Tibial nerve (tissue), 4 donors: ENCODE measurements around the gene ANO10.

Experiments used
- CTCF ChIP-seq, 5 experiments: fragments of 200-600 bp in 3 of 5; fragments of 450-650 bp in 2 of 5; sonication (generic) in 3 of 5; IDR thresholded peaks; one replicate each; pipeline ENCODE4 v1.5.1; 2016 to 2019; ENCODE audit warnings: antibody characterized with exemption in 5 of 5, mild to moderate bottlenecking in 3 of 5, moderate library complexity in 2 of 5
- EP300 ChIP-seq, 2 donors: sonication (generic); formaldehyde crosslinking; IDR thresholded peaks; one replicate each; pipeline ENCODE4 v1.6.1; 2017; ENCODE audit warnings: antibody characterized with exemption in 2 of 2, mild to moderate bottlenecking in 1 of 2
- POLR2A ChIP-seq, 2 donors: fragments of 450-650 bp; IDR thresholded peaks; one replicate each; pipeline ENCODE4 v1.6.1; 2017; ENCODE audit warnings: antibody characterized with exemption in 2 of 2, mild to moderate bottlenecking in 2 of 2, moderate library complexity in 2 of 2

- TF ChIP-seq CTCF (IDR thresholded peaks at IDR 0.05) (peak in 4 of 5 experiments; percentile 23 to 45 (median 31)), POLR2A (IDR thresholded peaks at IDR 0.05) (no peak), EP300 (IDR thresholded peaks at IDR 0.05) (no peak)
These were observed 243.5 kb downstream of the ANO10 start for GRCh38 chr3:43378066-43378935.
